ENCODE data around the gene BRWD1. TPM values are rescaled to one million over a fixed set of nuclear protein-coding genes. Genes with fewer than 3 reads are reported as not detected.

BRWD1 gene
- total RNA-seq, 4 donors from 2014 or later, result 65.3 to 99.4 (median 87.7) TPM

GRCh38 chr21:39346671-39347331 lies 33.4 kb upstream of the BRWD1 start:
- 50 to 57% methylated on average over 7 of the region's 7 CpGs for WGBS, 2 donors
- no peak for DNase-seq (ENCODE audit: low spot score in 2 of 2)
- no peaks in the 10 kb centered on the region for H3K9me3 ChIP-seq
- peaks cover 0 to 29% (median 19%) of the 10 kb centered on the region in 4 donors for H3K4me1 ChIP-seq
- peaks cover 0 to 14% (median 4%) of the 10 kb centered on the region in 3 donors for H3K36me3 ChIP-seq
- H3K27me3 ChIP-seq, result no peaks in the 10 kb centered on the region
- H3K27ac ChIP-seq, result no peak overlapping the region
- H3K4me3 ChIP-seq, result no peak overlapping the region
- no peak for TF ChIP-seq CTCF (IDR thresholded peaks at IDR 0.05)

GRCh38 chr21:39346206-39346605 lies 32.8 kb upstream of the BRWD1 start:
- Histone ChIP-seq H3K4me3 (no peak overlapping the region), H3K27ac (no peak overlapping the region), H3K9me3 (no peaks in the 10 kb centered on the region), H3K27me3 (no peaks in the 10 kb centered on the region), H3K36me3 (peaks cover 0 to 20% (median 4%) of the 10 kb centered on the region in 3 donors), H3K4me1 (peaks cover 0 to 29% (median 19%) of the 10 kb centered on the region in 4 donors)
- TF ChIP-seq CTCF (IDR thresholded peaks at IDR 0.05), result no peak
- no peak for TF ChIP-seq EP300 (IDR thresholded peaks at IDR 0.05)
- TF ChIP-seq POLR2A (IDR thresholded peaks at IDR 0.05), result no peak
- no peak for DNase-seq (ENCODE audit: low spot score in 2 of 2)
- WGBS, 2 donors, result 37 to 44% methylated on average over 3 of the region's 3 CpGs

- Histone ChIP-seq H3K27ac (no peak overlapping the region), H3K36me3 (peaks cover 0 to 28% (median 4%) of the 10 kb centered on the region in 3 donors), H3K4me3 (no peak overlapping the region), H3K9me3 (no peaks in the 10 kb centered on the region), H3K4me1 (peaks cover 0 to 29% (median 19%) of the 10 kb centered on the region in 4 donors), H3K27me3 (no peaks in the 10 kb centered on the region)
- DNase-seq (ENCODE audit: low spot score in 2 of 2), result no peak
- TF ChIP-seq CTCF (IDR thresholded peaks at IDR 0.05) (no peak), EP300 (IDR thresholded peaks at IDR 0.05) (no peak), POLR2A (IDR thresholded peaks at IDR 0.05) (no peak)
- 83 to 91% methylated on average over 6 of the region's 6 CpGs for WGBS, 2 donors
These were observed 32.0 kb upstream of the BRWD1 start for GRCh38 chr21:39345440-39345839.

GRCh38 chr21:39344848-39345247 lies 31.4 kb upstream of the BRWD1 start:
- DNase-seq (ENCODE audit: low spot score in 2 of 2), result no peak
- Histone ChIP-seq H3K36me3 (peaks cover 0 to 28% (median 4%) of the 10 kb centered on the region in 3 donors), H3K27ac (no peak overlapping the region), H3K27me3 (no peaks in the 10 kb centered on the region), H3K9me3 (no peaks in the 10 kb centered on the region), H3K4me3 (no peak overlapping the region), H3K4me1 (peaks cover 0 to 29% (median 18%) of the 10 kb centered on the region in 4 donors)
- 88 to 91% methylated on average over 5 of the region's 5 CpGs for whole genome bisulfite sequencing, 2 donors
- TF ChIP-seq CTCF (IDR thresholded peaks at IDR 0.05) (no peak), POLR2A (IDR thresholded peaks at IDR 0.05) (no peak), EP300 (IDR thresholded peaks at IDR 0.05) (no peak)

- H3K4me3 ChIP-seq, result no peak overlapping the region
- H3K4me1 ChIP-seq, result peaks cover 0 to 13% (median 5%) of the 10 kb centered on the region in 4 donors
- H3K9me3 ChIP-seq, result no peaks in the 10 kb centered on the region
- DNase-seq (ENCODE audit: low spot score in 2 of 2), result no peak
- no peak overlapping the region for H3K27ac ChIP-seq
- H3K36me3 ChIP-seq, result peaks cover 0 to 28% (median 4%) of the 10 kb centered on the region in 3 donors
- TF ChIP-seq POLR2A (IDR thresholded peaks at IDR 0.05) (no peak), EP300 (IDR thresholded peaks at IDR 0.05) (no peak), CTCF (IDR thresholded peaks at IDR 0.05) (no peak)
- no peaks in the 10 kb centered on the region for H3K27me3 ChIP-seq
- 96% methylated on average over 6 of the region's 6 CpGs for WGBS, 2 donors
These were observed 28.0 kb upstream of the BRWD1 start for GRCh38 chr21:39341249-39341923.
